OCI-LY7 (cell line): ENCODE measurements around the gene PIEZO2. TPM values are rescaled to one million over a fixed set of nuclear protein-coding genes. Genes with fewer than 3 reads are reported as not detected.
A peak's percentile ranks its signal among the peaks of the same experiment; 100 is the strongest.

Experiments used
- BruUV-seq: library from RNA; stranded (reverse); fragments of 400-500 nt; replicated peaks from 2 replicates; lab custom pipeline; 2021; lab: Mats Ljungman, UMichigan
- CTCF ChIA-PET: fragments of 300-600 bp; sonication (Branson Sonifier 250); formaldehyde crosslinking; loops from one replicate; lab custom pipeline; 2022; ENCODE audit warnings: antibody characterized with exemption; ENCODE audit not compliant: unreplicated experiment; lab: Charles Lee
- POLR2A ChIA-PET: fragments of 300-600 bp; sonication (Branson Sonifier 250); formaldehyde crosslinking; loops from one replicate; lab custom pipeline; 2022; ENCODE audit warnings: antibody characterized with exemption; lab: Charles Lee
- DNase-seq: peaks from one replicate; pipeline ENCODE4 v3.0.0-alpha.2; 2015; ENCODE audit warnings: low spot score
- H2AFZ ChIP-seq: fragments of 200-600 bp; sonication (generic), shearing (Covaris generic); 2 replicates; pipeline ENCODE4 v1.6.1; 2014; ENCODE audit warnings: mild to moderate bottlenecking, antibody characterized with exemption, low read length, moderate library complexity
- H3K27ac ChIP-seq: fragments of 200-600 bp; sonication (generic); 2 replicates; pipeline ENCODE4 v1.5.1; 2014; ENCODE audit warnings: mixed run types, low read depth, mild to moderate bottlenecking, moderate library complexity, low read length, inconsistent platforms; ENCODE audit not compliant: poor library complexity, severe bottlenecking
- H3K36me3 ChIP-seq: fragments of 200-600 bp; sonication (generic); 2 replicates; pipeline ENCODE4 v1.6.1; 2014; ENCODE audit warnings: mild to moderate bottlenecking, antibody characterized with exemption, low read length, moderate library complexity, mixed read lengths; ENCODE audit not compliant: insufficient read depth
- H3K4me1 ChIP-seq: fragments of 200-600 bp; sonication (generic); 2 replicates; pipeline ENCODE4 v1.5.1; 2014; ENCODE audit warnings: mild to moderate bottlenecking, low read length; ENCODE audit not compliant: insufficient read depth, poor library complexity, severe bottlenecking
- H3K4me2 ChIP-seq: fragments of 200-600 bp; sonication (generic); 2 replicates; pipeline ENCODE4 v1.6.1; 2014; ENCODE audit warnings: mild to moderate bottlenecking, low read length
- H3K4me3 ChIP-seq: fragments of 200-600 bp; sonication (generic); 2 replicates; pipeline ENCODE4 v1.5.1; 2014; ENCODE audit warnings: mild to moderate bottlenecking, low read depth, low read length; ENCODE audit not compliant: poor library complexity, severe bottlenecking
- H3K79me2 ChIP-seq: fragments of 200-600 bp; sonication (generic); 2 replicates; pipeline ENCODE4 v1.6.1; 2016; ENCODE audit warnings: low read depth, mild to moderate bottlenecking, low read length, moderate library complexity, mixed read lengths; ENCODE audit not compliant: insufficient read depth
- H3K9me2 ChIP-seq: fragments of 200-600 bp; sonication (generic); 2 replicates; pipeline ENCODE4 v1.6.1; 2016; ENCODE audit warnings: mild to moderate bottlenecking, low read length, mixed read lengths; ENCODE audit not compliant: insufficient read depth
- H3K9me3 ChIP-seq: fragments of 200-600 bp; sonication (generic); 2 replicates; pipeline ENCODE4 v1.6.1; 2014; ENCODE audit warnings: mild to moderate bottlenecking, mixed run types, low read length, mixed read lengths
- H4K20me1 ChIP-seq: fragments of 200-600 bp; sonication (generic); 2 replicates; pipeline ENCODE4 v1.6.1; 2014; ENCODE audit warnings: mild to moderate bottlenecking, antibody characterized with exemption, low read length, moderate library complexity, mixed read lengths; ENCODE audit not compliant: insufficient read depth
- CTCF ChIP-seq: fragments of 200-600 bp; sonication (generic); conservative IDR thresholded peaks from 2 replicates; pipeline ENCODE4 v1.5.1; 2014; ENCODE audit warnings: mild to moderate bottlenecking, antibody characterized with exemption, low read length, moderate library complexity, mixed read lengths
- EZH2phosphoT487 ChIP-seq: fragments of 200-600 bp; sonication (generic); IDR thresholded peaks from 2 replicates; pipeline ENCODE4 v1.6.1; 2018; ENCODE audit warnings: low read depth, borderline replicate concordance, mild to moderate bottlenecking, mixed run types, antibody characterized with exemption, low read length, moderate library complexity, mixed read lengths
- intact Hi-C: fragments of 100-400 bp; cut with micrococcal nuclease; formaldehyde crosslinking; loops from one replicate; pipeline ENCODE4 v1.10.0; 2022; ENCODE audit not compliant: unreplicated experiment
- total RNA-seq, 2 experiments: library from RNA; depleted of rRNA in 1 of 2; stranded (reverse); fragments of >200 nt in 1 of 2; shearing (Covaris generic) in 1 of 2; gene quantifications; 2 replicates each; pipeline ENCODE4 v1.2.3, GENCODE V29; 2014 to 2022

Gene PIEZO2
- total RNA-seq, 2 experiments from 2014 or later, result 0.95 to 3.3 TPM

DNA sequence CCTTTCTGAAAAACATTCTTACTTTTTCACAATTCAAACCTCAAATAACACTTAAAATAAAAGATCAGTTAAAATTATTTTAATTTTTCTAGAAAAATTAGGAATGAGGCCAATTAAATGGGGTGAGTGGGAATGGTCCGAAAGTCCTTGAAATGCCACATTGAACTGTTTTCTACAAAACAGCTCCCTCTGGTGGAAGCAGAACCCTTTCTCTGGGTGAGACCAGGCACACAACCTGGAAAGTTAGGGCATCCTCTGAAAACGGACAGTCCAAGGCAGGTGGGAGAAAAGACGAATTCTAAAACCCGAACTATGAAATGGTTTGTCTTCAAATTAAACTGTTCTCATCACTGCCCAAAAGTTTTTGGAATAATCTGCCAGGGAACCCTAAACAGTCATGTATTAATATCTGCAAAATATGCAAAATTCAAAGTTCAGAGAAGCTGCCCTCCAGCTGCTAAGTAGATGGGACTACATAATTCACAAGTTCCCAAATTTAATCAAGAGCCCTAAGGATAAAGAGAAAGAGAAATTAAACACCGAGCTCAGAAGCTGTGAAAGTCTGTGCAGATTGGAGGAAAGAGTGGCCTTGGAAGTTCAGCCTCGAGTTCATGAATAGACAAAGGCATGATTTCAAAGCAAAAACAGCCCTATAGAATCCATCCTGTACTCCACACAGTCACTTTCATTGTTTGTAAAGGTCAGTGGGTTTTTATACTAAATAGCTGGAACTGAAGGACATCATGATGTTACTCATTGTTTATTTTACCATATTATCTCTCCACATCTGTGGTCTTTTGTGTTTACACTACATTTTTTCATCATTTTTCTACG is 108.3 kb downstream of the PIEZO2 start:
- H3K4me2 ChIP-seq, result no peak overlapping the region
- CTCF ChIA-PET, result interaction anchor here (3.7 kb wide), 1 partner anchor 190 kb away, joined by 26 read pairs; no protein-coding TSS in a partner anchor

GRCh38 chr18:11040359-11040758 is 109.0 kb downstream of the PIEZO2 start:
- H3K9me3 ChIP-seq, result no peaks in the 10 kb centered on the region
- H3K9me2 ChIP-seq, result no peaks in the 10 kb centered on the region
- H4K20me1 ChIP-seq, result no peaks in the 10 kb centered on the region
- no TSS peak for BruUV-seq
- TF ChIP-seq CTCF (no peak), EZH2phosphoT487 (no peak)
- H2AFZ ChIP-seq, result no peak overlapping the region
- H3K4me2 ChIP-seq, result no peak overlapping the region
- peaks cover 9% of the 10 kb centered on the region for H3K4me1 ChIP-seq
- intact Hi-C loops, result loop anchor here (2.0 to 5.0 kb wide), 3 partner anchors 90 to 254 kb away; no protein-coding TSS in a partner anchor
- ChIA-PET POLR2A (interaction anchor here (0.6 to 2.9 kb wide), 8 partner anchors 9 to 189 kb away, joined by 3 to 14 read pairs (median 4); no protein-coding TSS in a partner anchor), CTCF (interaction anchor here (0.6 to 3.7 kb wide), 2 partner anchors 83 to 190 kb away, joined by 3 to 26 read pairs; no protein-coding TSS in a partner anchor)
- H3K79me2 ChIP-seq, result no peaks in the 10 kb centered on the region
- no peak overlapping the region for H3K27ac ChIP-seq
- DNase-seq, result no peak
- no peaks in the 10 kb centered on the region for H3K36me3 ChIP-seq
- no peak overlapping the region for H3K4me3 ChIP-seq

More for the DNA sequence above, 108.3 kb downstream of the PIEZO2 start:
- BruUV-seq, result no TSS peak
- intact Hi-C loops, result loop anchor here (1.0 to 5.0 kb wide), 5 partner anchors 87 to 254 kb away; no protein-coding TSS in a partner anchor
- Histone ChIP-seq H4K20me1 (no peaks in the 10 kb centered on the region), H3K9me2 (no peaks in the 10 kb centered on the region), H3K9me3 (no peaks in the 10 kb centered on the region), H3K4me3 (no peak overlapping the region), H3K4me1 (peaks cover 9% of the 10 kb centered on the region), H3K36me3 (no peaks in the 10 kb centered on the region), H3K27ac (no peak overlapping the region), H3K79me2 (no peaks in the 10 kb centered on the region), H2AFZ (peak overlapping the region; percentile 18; the same call in 1 of the 2 replicates)
- TF ChIP-seq CTCF (peak; percentile 97), EZH2phosphoT487 (no peak)
- POLR2A ChIA-PET, result interaction anchor here (0.6 to 2.1 kb wide), 12 partner anchors 8 to 1022 kb away, joined by 3 to 12 read pairs (median 4); no protein-coding TSS in a partner anchor
- peak; percentile 74 for DNase-seq
